Esophagus squamous epithelium (tissue), 5 donors: Measurements from ENCODE around the gene TSEN15. TPM values are rescaled to one million over a fixed set of nuclear protein-coding genes. Genes with fewer than 3 reads are reported as not detected.
"Not testable (repeated sequence)": the region's sequence is repeated elsewhere in the genome, so short reads cannot be mapped to it uniquely, and the experiment has no call there.

Source experiments
- DNase-seq: peaks from one replicate; lab custom pipeline; 2025; lab: John Stamatoyannopoulos, UW
- H3K27ac ChIP-seq, 4 donors: fragments of 200-600 bp; sonication (generic); one replicate each; pipeline ENCODE4 v1.5.1; 2016 to 2019; ENCODE audit warnings: mild to moderate bottlenecking in 1 of 4
- H3K27me3 ChIP-seq, 4 donors: fragments of 200-600 bp; sonication (generic); 1 replicate in 3 of 4; 2 replicates in 1 of 4; pipeline versions ENCODE4 v1.5.1 to v1.6.0; 2017 to 2021; ENCODE audit warnings: antibody characterized with exemption in 1 of 4
- H3K36me3 ChIP-seq, 3 donors: fragments of 200-600 bp; sonication (generic); one replicate each; pipeline ENCODE4 v1.5.1; 2016 to 2019
- H3K4me1 ChIP-seq, 3 donors: fragments of 200-600 bp; sonication (generic); one replicate each; pipeline ENCODE4 v1.5.1; 2017 to 2019
- H3K4me3 ChIP-seq, 4 donors: fragments of 200-600 bp; sonication (generic); 1 replicate in 3 of 4; 2 replicates in 1 of 4; pipeline ENCODE4 v1.5.1; 2016 to 2019; ENCODE audit warnings: mild to moderate bottlenecking in 2 of 4, moderate library complexity in 1 of 4
- H3K9me3 ChIP-seq, 3 donors: fragments of 200-600 bp; sonication (generic); one replicate each; pipeline ENCODE4 v1.5.1; 2016 to 2019
- POLR2A ChIP-seq, 4 donors: fragments of 450-650 bp; IDR thresholded peaks; one replicate each; pipeline ENCODE4 v1.6.1; 2017; ENCODE audit warnings: antibody characterized with exemption in 4 of 4, mild to moderate bottlenecking in 4 of 4, moderate library complexity in 3 of 4
- WGBS, 2 donors: methylation state at CpG; one replicate each; pipeline ENCODE4 v1.1.5; 2018; 5-methylcytosine and 5-hydroxymethylcytosine counted together
- intact Hi-C: fragments of 100-400 bp; cut with DNase I; formaldehyde crosslinking; loops from one replicate; pipeline ENCODE4 v1.15.0; 2022
- total RNA-seq, 4 donors: library from RNA; depleted of rRNA; stranded (reverse); fragments of >200 nt; gene quantifications; one replicate each; pipeline ENCODE4 v1.1.0, GENCODE V29; 2016
- TF ChIP-seq, protein P1 (sequence below), 6 experiments: fragments of 450-650 bp in 4 of 6; fragments of 200-600 bp in 2 of 6; sonication (generic) in 2 of 6; IDR thresholded peaks; one replicate each; pipeline ENCODE4 v1.5.1; 2016 to 2019; ENCODE audit warnings: antibody characterized with exemption in 6 of 6, mild to moderate bottlenecking in 4 of 6, moderate library complexity in 4 of 6
- donor health status: DM: yes; HTN: yes; CAD: no.

Gene TSEN15
- total RNA-seq, 4 donors from 2014 or later = 16.5 to 25.4 (median 22.0) TPM

GRCh38 chr1:184085667-184086066, 34.1 kb downstream of the TSEN15 start:
- Histone ChIP-seq H3K4me1 (no peaks in the 10 kb centered on the region), H3K4me3 (no peak overlapping the region), H3K27ac (no peak overlapping the region), H3K36me3 (no peaks in the 10 kb centered on the region), H3K27me3 (no peaks in the 10 kb centered on the region), H3K9me3 (no peaks in the 10 kb centered on the region)
- DNase-seq = no peak
- intact Hi-C loops = no loop called here
- TF ChIP-seq POLR2A (IDR thresholded peaks at IDR 0.05) = no peak

- no peaks in the 10 kb centered on the region for H3K36me3 ChIP-seq
- no peaks in the 10 kb centered on the region for H3K4me1 ChIP-seq
- intact Hi-C loops = no loop called here
- no peak overlapping the region for H3K27ac ChIP-seq
- no peaks in the 10 kb centered on the region for H3K9me3 ChIP-seq
- TF ChIP-seq POLR2A (IDR thresholded peaks at IDR 0.05) = no peak
- no peak overlapping the region for H3K4me3 ChIP-seq
- DNase-seq = no peak
- WGBS, 2 donors = 80 to 82% methylated on average over 6 to 8 of the region's 8 CpGs
- H3K27me3 ChIP-seq = no peaks in the 10 kb centered on the region
Measured at GRCh38 chr1:184088037-184088436, 36.5 kb downstream of the TSEN15 start.

GRCh38 chr1:184093071-184093470, 41.5 kb downstream of the TSEN15 start:
- Histone ChIP-seq H3K27me3 (no peaks in the 10 kb centered on the region), H3K4me3 (no peak overlapping the region), H3K4me1 (no peaks in the 10 kb centered on the region), H3K36me3 (no peaks in the 10 kb centered on the region), H3K9me3 (no peaks in the 10 kb centered on the region), H3K27ac (no peak overlapping the region)
- DNase-seq = no peak
- TF ChIP-seq POLR2A (IDR thresholded peaks at IDR 0.05) = no peak
- TF ChIP-seq, protein P1, sequence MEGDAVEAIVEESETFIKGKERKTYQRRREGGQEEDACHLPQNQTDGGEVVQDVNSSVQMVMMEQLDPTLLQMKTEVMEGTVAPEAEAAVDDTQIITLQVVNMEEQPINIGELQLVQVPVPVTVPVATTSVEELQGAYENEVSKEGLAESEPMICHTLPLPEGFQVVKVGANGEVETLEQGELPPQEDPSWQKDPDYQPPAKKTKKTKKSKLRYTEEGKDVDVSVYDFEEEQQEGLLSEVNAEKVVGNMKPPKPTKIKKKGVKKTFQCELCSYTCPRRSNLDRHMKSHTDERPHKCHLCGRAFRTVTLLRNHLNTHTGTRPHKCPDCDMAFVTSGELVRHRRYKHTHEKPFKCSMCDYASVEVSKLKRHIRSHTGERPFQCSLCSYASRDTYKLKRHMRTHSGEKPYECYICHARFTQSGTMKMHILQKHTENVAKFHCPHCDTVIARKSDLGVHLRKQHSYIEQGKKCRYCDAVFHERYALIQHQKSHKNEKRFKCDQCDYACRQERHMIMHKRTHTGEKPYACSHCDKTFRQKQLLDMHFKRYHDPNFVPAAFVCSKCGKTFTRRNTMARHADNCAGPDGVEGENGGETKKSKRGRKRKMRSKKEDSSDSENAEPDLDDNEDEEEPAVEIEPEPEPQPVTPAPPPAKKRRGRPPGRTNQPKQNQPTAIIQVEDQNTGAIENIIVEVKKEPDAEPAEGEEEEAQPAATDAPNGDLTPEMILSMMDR (IDR thresholded peaks at IDR 0.05) = no peak
- 87 to 96% methylated on average over 2 of the region's 2 CpGs for WGBS, 2 donors
- intact Hi-C loops = no loop called here

DNA sequence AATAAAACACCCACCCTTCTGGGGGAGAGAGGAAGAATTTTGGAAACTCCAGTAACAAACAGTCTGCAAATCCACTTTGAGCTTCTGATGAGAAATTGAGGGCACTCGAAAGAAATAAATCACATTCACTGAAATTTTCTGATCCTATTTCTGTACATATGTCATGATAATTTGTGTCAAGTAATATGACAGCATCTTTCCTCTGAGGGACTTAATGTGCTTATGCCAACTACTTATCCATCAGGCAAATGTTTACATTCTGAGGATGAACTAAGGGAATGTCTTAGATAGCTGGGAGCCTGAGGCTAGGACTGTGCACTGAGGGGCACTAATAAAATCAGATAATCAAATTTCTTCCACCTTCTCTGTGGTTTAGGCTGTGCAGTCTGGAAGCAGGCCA, 44.5 kb downstream of the TSEN15 start:
- H3K27me3 ChIP-seq = no peaks in the 10 kb centered on the region
- TF ChIP-seq POLR2A (IDR thresholded peaks at IDR 0.05) = no peak
- TF ChIP-seq, protein P1 (IDR thresholded peaks at IDR 0.05) = no peak
- intact Hi-C loops = no loop called here
- no peak for DNase-seq
- no peak overlapping the region for H3K4me3 ChIP-seq
- no peaks in the 10 kb centered on the region for H3K36me3 ChIP-seq
- WGBS, 2 donors = 100% methylated on average over 1 of the region's 1 CpG
- H3K27ac ChIP-seq = no peak overlapping the region
- H3K4me1 ChIP-seq = no peaks in the 10 kb centered on the region
- H3K9me3 ChIP-seq = no peaks in the 10 kb centered on the region

DNA sequence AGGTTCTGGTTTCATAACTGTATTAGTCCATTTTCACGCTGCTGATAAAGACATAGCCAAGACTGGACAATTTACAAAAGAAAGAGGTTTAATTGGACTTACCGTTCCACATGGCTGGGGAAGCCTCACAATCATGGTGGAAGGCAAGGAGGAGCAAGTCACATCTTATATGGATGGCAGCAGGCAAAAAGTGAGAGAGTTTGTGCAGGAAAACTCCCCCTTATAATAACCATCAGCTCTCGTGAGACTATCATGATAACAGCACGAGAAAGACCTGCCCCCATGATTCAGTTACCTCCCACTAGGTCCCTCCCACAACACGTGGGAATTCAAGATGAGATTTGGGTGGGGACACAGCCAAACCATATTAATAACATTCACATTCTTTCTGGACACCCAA, 45.0 kb downstream of the TSEN15 start:
- H3K27me3 ChIP-seq, H3K9me3 ChIP-seq, intact Hi-C loops, H3K36me3 ChIP-seq, DNase-seq, H3K27ac ChIP-seq, H3K4me3 ChIP-seq, H3K4me1 ChIP-seq: not testable (repeated sequence)
- 85 to 89% methylated on average over 5 of the region's 5 CpGs for WGBS, 2 donors

- no peaks in the 10 kb centered on the region for H3K36me3 ChIP-seq
- no peak overlapping the region for H3K4me3 ChIP-seq
- H3K9me3 ChIP-seq = no peaks in the 10 kb centered on the region
- intact Hi-C loops = no loop called here
- H3K27me3 ChIP-seq = no peaks in the 10 kb centered on the region
- TF ChIP-seq, protein P1 (IDR thresholded peaks at IDR 0.05) = no peak
- no peak for TF ChIP-seq POLR2A (IDR thresholded peaks at IDR 0.05)
- no peak overlapping the region for H3K27ac ChIP-seq
- DNase-seq = no peak
- no peaks in the 10 kb centered on the region for H3K4me1 ChIP-seq
Measured at GRCh38 chr1:184101141-184101540, 49.6 kb downstream of the TSEN15 start.

DNA sequence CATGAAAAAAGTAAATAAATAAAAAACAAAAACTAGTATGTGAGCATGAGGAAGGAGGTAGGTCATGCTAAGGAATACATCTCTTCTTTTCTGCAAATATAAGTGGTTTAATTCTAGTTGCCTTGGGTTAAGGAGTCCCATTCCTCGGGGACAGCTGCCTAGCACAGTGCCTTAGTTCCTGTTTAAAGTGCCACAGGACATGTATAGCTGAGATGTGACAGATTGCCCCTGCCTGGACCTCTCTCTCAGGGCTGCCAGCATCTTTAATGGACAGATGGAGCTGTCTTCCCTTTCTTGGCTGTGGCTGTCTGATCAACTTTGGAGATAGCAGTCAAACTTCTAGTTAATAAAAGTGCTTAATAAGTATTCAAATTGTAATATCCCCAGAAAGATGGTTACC, 50.0 kb downstream of the TSEN15 start:
- Histone ChIP-seq H3K9me3 (no peaks in the 10 kb centered on the region), H3K27me3 (no peaks in the 10 kb centered on the region), H3K27ac (no peak overlapping the region), H3K36me3 (no peaks in the 10 kb centered on the region), H3K4me1 (no peaks in the 10 kb centered on the region), H3K4me3 (no peak overlapping the region)
- 59 to 69% methylated on average over 1 of the region's 1 CpG for WGBS, 2 donors
- intact Hi-C loops = no loop called here
- no peak for TF ChIP-seq POLR2A (IDR thresholded peaks at IDR 0.05)
- TF ChIP-seq, protein P1 (IDR thresholded peaks at IDR 0.05) = no peak
- no peak for DNase-seq
